ENCODE measurements around the gene KCNN3. TPM values are rescaled to one million over a fixed set of nuclear protein-coding genes. Genes with fewer than 3 reads are reported as not detected.
A peak's percentile ranks its signal among the peaks of the same experiment; 100 is the strongest.

The KCNN3 gene
- total RNA-seq, 1 donor from 2014 or later: under 0.01 TPM

- no peak for DNase-seq (ENCODE audit: low read depth)
- TF ChIP-seq, protein P1, sequence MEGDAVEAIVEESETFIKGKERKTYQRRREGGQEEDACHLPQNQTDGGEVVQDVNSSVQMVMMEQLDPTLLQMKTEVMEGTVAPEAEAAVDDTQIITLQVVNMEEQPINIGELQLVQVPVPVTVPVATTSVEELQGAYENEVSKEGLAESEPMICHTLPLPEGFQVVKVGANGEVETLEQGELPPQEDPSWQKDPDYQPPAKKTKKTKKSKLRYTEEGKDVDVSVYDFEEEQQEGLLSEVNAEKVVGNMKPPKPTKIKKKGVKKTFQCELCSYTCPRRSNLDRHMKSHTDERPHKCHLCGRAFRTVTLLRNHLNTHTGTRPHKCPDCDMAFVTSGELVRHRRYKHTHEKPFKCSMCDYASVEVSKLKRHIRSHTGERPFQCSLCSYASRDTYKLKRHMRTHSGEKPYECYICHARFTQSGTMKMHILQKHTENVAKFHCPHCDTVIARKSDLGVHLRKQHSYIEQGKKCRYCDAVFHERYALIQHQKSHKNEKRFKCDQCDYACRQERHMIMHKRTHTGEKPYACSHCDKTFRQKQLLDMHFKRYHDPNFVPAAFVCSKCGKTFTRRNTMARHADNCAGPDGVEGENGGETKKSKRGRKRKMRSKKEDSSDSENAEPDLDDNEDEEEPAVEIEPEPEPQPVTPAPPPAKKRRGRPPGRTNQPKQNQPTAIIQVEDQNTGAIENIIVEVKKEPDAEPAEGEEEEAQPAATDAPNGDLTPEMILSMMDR (conservative IDR thresholded peaks at IDR 0.05; ENCODE audit: low read depth, low read length): no peak
- H3K4me3 ChIP-seq (ENCODE audit: low read depth, low read length): no peak overlapping the region
Observed at GRCh38 chr1:154865442-154866256, 4.4 kb downstream of the KCNN3 start.

DNA sequence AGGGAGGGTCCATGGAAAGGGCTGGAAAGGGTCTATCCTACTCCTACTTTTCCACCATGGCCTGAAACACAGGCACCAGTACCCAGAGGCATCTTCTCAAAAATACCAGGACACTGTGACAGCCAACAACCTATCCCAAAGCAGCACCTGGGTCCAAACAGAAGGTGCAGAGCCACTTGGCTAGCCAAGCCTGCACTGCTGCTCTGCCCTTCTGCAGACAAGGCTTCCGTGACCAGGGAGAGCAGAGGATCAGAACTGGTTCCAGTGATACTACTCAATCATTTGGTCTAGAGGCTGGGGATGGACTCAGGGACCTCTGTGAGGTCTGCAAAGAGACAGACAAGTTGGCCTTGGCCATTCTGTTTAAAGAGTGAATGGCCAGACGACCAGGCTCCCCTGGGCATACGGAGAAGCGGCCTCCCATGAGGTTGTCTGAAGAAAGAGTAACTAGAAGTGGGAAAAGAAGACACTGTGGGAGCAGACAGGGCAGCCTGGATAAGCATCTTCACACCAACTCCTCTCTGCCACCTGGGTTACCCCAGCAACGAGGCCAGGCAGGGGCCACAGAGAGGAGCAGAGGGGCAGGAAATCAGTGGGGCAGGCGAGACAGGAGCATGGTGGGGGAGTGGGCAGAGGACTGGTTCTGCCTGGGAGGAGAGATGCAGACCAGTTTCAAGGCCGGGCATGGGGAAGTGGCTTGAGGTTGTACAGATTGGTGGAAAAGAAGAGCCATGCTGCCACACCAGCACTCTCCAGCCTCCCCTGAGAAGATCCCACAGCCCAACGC lies 5.7 kb downstream of the KCNN3 start:
- TF ChIP-seq, protein P1 (conservative IDR thresholded peaks at IDR 0.05; ENCODE audit: low read depth, low read length): no peak
- no peak overlapping the region for H3K4me3 ChIP-seq (ENCODE audit: low read depth, low read length)
- DNase-seq (ENCODE audit: low read depth): no peak

DNA sequence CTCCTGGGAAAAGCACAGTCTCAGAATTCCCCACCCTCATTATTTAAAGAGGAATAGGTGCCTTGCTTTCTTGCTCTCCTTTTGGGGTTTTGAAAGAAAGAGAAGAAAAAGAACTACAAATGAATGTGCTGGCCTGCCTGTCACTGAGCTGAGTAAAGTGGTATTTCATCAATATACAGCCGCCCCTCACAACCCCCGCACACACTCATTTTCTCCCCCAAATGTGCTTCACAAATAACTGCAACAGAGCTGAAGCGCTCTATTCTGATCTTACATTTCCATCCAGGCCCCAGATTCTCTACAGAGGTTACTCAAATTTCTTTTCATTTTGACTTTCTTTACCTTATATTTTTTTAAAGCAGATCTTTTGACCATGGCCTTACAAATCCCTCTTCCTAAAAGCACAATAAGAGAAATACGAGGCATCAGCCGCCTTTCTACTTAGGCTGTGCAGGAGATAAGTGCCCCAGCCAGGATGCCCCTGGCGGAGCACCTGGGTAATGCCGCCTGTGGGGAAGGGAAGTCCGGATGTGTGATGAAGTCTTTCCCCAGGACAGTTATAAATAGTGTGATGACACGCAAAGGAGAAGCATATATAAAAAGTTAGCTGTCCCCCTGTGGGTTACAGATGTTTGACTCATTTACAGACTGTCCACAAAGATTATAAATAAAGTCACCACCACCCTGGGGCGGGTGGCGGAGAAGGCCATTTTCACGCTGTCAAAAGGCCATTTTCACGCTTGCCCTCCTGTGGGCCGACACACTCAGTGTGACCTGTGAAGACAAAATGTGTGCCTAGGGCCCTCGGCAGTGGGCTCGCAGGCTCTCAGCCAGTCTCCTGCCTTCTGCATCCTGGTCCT lies 6.5 kb downstream of the KCNN3 start:
- TF ChIP-seq, protein P1 (conservative IDR thresholded peaks at IDR 0.05; ENCODE audit: low read depth, low read length): peak; percentile 44
- H3K4me3 ChIP-seq (ENCODE audit: low read depth, low read length): no peak overlapping the region
- DNase-seq (ENCODE audit: low read depth): no peak

- TF ChIP-seq, protein P1 (conservative IDR thresholded peaks at IDR 0.05; ENCODE audit: low read depth, low read length): no peak
- DNase-seq (ENCODE audit: low read depth): no peak
- no peak overlapping the region for H3K4me3 ChIP-seq (ENCODE audit: low read depth, low read length)
Observed at GRCh38 chr1:154862907-154863306, 7.2 kb downstream of the KCNN3 start.

DNA sequence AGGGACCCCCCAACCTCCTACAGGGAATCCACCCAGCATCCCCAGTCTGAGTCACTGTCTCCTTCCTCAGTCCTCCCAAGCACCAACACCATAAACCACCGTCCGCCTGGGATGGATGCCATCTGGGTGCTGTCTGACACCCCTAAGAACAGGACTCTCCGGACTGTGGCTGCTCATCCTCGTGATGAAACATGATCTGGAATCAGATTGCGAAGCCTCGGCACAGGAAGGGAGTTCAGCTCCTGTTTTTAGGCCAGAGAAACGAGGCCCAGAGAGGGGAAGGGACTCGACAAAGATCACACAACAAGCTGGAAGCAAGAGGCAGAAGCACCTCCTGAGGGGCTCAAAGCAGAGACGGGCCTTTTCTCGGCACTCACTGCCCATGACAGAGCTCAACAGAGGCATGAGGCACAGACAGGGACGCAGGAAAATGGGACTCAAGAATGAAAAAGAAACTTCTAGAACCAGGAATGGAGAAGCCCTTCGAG lies 8.4 kb downstream of the KCNN3 start:
- DNase-seq (ENCODE audit: low read depth): no peak
- H3K4me3 ChIP-seq (ENCODE audit: low read depth, low read length): no peak overlapping the region
- TF ChIP-seq, protein P1 (conservative IDR thresholded peaks at IDR 0.05; ENCODE audit: low read depth, low read length): no peak

DNA sequence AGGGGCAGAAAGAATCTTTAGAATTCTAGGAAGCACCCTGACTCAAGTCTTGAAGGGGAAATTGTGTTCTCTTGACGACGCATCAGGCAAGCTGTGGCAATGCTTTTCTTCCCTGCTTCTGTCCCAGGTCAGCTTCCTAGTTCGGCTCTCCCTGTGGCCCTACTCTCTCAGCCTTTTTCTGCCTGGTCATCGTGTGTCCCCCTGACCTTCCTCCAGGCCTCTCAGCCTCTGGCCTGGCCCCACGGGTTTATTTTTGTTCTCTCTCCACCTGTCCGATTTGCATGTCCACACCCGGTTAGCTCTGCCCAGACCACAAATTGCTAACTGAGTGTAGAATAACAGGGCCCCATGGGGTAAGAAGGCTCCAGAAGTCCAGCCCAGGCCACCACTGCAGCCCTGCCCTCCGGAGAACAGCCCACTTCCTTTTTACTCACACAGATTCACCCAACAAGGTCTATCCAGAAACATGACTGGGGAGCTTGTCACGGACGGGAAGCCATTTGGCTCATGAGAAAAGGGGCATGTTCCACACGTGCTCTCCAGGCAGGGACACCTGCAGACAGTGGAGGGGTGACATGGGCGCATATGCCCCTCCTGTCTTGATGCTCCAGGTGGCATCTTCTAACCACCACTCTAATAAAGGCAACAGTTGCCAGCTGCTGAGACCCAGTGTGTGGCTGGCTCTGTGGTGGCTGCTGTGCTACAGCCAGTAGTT lies 9.8 kb downstream of the KCNN3 start:
- H3K4me3 ChIP-seq (ENCODE audit: low read depth, low read length): no peak overlapping the region
- DNase-seq (ENCODE audit: low read depth): no peak
- TF ChIP-seq, protein P1 (conservative IDR thresholded peaks at IDR 0.05; ENCODE audit: low read depth, low read length): no peak
